Ramos (cell line): Measurements from ENCODE around the gene CHRDL2.
"Not testable (repeated sequence)": the region's sequence is repeated elsewhere in the genome, so short reads cannot be mapped to it uniquely, and the experiment has no call there.

ENCODE experiments used
- in situ Hi-C: fragments of 300-500 bp; cut with MboI; formaldehyde crosslinking; loops from one replicate; pipeline ENCODE4 v1.14.3; 2022; ENCODE audit warnings: low sequenced_read_pairs; ENCODE audit not compliant: unreplicated experiment

Gene CHRDL2

DNA sequence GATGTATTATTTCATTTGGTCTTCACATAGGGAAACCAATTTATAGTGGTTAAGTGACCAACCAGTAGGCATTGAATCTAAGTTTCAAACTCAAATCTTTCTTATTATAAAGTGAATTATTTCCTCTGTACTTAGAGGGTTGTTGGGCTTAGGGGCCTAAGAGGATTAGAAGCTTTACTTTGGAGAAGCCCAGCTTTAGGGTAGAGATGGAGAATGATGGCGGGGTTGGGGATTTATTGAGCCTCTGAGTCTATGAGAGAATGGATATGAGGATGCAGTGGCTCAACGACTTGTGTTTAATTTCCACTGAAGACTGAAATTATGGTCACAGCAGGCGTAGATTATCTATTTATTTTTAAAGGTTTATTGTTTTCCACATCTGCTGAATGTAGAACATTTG is 55.5 kb downstream of the CHRDL2 start:
- in situ Hi-C loops, result no loop called here

DNA sequence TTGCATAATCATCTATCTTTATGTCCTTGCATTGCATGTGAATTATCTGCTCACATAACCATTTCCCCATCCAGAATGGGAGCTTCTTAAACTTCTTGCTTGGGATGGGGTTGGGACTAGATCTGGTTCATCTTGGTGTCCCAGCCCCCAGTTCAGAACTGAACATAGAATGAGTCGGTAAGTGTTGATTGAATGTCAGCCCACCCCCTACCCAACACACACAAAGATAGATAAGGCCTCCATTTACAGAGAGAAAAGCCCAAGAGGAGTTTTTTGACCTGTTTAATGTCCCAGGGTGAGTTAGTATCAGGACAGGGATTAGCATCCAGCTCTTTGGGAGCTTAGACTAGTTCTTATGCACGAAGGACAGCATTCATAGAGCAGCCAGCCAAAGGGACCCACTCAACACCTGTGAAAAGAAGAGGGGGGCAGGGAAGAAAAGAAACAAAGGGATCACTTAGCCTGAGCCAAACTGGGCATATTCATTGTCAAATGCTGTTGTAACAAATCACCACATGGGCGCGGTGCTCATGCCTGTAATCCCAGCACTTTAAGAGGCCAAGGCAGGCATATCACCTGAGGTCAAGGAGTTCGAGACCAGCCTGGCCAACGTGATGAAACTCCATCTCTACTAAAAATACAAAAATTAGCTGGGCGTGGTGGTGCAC is 57.4 kb downstream of the CHRDL2 start:
- in situ Hi-C loops, result no loop called here

- in situ Hi-C loops, result no loop called here
Observed at GRCh38 chr11:74672956-74673692, 58.1 kb downstream of the CHRDL2 start.

DNA sequence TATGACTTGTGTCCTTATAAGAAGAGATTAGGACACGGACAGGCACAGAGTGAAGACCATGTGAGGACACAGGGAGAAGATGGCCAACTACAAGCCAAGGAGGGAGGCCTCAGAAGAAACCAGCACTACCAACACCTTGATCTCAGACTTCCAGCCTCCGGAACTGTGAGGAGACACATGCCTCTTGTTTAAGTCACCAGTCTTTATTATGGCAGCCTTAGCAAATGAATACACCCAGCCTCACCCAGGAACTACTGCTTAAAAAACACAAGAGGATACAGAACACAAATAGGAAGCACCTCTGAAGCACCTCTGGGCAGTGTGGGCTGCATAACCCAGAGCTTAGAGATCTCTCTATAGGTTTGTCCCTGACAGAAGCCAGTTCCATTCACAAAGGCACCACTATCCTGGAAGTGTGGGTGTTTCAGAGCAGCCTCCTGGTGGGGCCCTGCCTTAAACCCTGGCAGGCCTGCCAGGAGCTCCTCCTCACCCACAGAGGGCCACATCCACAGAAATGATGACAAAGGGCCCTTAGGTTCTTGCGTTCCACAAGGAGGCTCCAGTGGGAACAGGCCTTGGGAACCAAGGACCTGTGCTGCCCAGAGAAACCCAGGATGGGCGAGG is 58.8 kb downstream of the CHRDL2 start:
- in situ Hi-C loops, result no loop called here

DNA sequence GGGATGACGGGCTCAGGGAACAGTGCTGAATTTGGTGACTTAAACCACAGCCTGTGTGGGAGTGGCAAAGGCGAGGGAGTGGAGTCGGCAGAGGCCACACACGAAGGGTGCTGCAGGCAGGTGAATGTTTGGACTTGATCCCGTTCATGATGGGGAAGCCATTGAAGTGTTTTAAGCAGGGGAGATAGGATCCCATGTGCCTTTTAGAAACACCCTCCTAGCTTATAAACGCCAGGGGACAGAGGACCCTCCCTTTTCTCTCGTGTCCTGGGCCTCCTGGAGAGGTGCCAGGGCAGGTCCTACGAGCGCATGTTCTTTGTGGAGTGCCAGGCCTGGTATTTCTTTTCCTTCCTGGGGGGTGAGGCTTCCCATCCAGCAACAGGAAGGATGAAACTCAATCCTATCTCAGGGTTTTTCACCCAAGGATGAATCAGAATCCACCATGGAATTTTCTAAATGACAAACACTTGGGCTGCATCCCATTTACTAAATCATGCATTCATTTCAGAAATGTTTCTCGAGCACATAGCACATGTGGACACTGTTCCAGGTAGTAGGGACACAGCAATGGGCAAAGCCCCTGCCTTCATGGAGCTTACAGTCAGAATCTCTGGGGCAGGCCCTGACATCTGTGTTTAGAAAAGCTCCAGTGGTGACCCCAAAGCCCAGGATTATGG is 59.6 kb downstream of the CHRDL2 start:
- in situ Hi-C loops, result no loop called here

GRCh38 chr11:74670171-74670570 is 61.1 kb downstream of the CHRDL2 start:
- in situ Hi-C loops, result no loop called here

DNA sequence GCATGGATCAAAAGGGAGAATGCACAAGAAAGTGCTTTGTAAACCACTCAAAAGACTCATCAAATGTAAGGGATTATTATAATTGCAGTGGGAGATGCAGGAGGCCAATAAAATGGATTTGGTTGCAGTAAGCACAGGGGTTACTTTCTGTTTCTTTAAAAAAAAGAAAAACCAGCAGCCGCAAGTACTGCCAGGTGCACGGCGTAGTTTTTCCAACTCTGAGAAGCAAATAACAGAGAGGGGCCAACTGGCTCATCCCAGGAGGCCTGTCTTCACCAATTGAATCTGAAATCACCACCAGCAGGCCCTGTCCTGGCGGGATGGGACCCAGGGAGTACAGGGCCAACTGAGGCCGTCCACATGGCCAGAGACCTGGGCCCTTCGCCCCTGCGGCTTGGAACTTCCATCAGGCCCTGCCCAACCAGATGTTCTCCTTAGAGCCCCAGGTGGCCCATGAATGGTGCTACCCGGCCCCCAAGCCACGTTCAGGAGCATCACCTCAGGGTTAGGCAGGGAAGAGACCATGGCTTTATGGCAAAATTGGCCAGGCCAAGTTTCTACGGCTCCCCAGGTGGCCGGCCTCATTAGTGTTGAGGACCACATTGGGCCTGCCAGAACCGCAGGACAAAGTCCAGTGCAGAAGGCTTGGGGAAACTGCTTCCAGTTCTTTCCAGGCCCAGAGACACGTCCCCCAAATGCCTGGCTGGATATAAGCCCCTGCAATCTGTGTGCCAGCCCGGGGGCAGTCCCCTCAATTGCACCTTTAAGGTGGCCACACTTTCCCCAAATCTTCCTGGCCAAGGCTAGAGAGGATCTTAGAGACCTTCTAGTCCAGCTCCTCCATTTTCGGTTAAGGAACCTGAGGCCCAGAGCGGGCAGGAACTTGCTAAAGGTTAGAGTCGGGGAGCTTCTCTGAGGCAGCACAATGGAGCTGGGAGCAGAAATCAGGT is 61.7 kb downstream of the CHRDL2 start:
- in situ Hi-C loops, result no loop called here

DNA sequence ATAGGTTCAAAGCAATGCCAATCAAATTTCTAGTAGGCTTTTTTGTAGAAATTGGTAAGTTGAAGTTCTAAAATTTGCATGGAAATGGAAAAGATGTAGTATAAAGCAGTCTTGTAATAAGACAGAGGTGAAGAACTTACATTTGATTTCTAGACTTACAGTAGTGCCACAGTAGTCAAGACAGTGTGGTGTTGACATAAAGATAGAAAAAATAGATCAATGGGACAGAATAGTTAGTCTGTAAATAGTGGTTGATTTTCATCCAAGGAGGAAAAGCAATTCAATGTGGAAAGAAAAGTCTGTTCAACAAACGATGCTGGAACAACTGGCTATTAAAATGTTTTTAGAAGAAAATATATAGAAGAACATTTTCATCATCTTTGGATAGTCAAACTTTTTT is 67.9 kb downstream of the CHRDL2 start:
- in situ Hi-C loops, result no loop called here

DNA sequence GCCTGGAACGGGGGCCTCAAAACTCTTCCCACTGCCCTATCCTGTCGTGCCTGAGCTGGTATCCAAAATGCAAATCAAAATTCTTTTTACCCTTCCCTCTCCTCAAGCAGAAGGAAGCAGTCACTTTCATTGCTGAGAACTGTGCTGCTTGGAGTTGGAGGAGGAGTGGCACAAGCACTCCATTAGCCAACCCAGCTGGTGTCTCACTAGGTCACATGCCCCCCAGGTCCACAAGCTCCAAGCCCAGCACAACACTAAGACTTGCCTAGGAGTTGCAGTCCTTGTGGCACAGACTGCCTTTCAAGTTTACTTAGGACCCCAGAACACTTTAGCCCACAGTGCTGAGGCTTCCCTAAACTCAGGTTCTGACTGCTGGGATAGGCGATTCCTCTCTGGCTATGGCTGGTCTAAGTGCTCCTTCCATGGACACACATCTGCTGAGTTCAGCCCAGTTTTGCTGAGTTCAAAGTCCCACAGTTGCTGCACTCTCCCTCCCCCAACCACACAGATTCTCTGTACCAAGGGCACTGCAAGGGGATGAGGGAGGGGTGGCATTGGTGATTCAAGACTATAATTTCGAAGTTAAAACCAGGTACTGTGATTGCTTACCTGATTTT is 68.6 kb downstream of the CHRDL2 start:
- in situ Hi-C loops, result no loop called here

GRCh38 chr11:74659124-74659523 is 72.1 kb downstream of the CHRDL2 start:
- in situ Hi-C loops, result not testable (repeated sequence)

- in situ Hi-C loops, result no loop called here
Observed at GRCh38 chr11:74654976-74655375, 76.2 kb downstream of the CHRDL2 start.

- in situ Hi-C loops, result no loop called here
Observed at GRCh38 chr11:74650498-74650897, 80.7 kb downstream of the CHRDL2 start.

DNA sequence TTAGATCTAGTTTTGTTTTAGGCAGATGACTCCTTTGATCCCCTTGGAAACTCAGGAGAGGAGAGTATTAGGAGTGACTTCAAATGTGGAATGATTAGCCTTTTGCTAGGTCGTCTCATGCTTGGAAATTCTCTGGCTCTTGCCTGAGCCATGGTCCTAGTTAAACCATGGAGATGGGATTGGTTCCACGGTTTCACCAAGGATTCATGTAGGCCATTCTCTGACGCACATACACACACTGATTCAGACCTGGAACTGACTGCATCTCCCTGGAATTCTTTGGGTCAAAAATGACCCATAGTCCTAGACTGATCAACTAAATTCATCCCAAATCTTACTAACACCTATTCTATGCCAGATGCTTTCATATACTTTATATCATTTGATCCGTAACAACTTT is 82.3 kb downstream of the CHRDL2 start:
- in situ Hi-C loops, result no loop called here

DNA sequence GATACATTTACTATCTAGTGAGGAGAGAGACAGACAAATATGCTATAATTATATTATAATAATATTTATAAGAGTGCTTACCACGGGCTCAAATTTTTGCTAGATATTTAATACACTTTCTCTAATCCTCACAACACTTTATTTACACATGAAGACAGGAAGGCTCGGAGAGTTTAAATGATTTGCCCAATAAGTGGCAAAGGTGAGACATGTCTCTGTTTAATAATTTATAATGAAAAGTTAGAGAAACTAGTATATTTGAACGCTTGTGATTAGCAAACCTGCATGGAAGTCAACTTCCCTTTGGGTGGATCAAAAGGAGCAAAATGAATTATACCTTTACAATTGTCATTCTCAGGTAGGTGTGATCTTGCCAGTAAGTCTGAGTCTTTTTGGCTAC is 83.4 kb downstream of the CHRDL2 start:
- in situ Hi-C loops, result no loop called here

DNA sequence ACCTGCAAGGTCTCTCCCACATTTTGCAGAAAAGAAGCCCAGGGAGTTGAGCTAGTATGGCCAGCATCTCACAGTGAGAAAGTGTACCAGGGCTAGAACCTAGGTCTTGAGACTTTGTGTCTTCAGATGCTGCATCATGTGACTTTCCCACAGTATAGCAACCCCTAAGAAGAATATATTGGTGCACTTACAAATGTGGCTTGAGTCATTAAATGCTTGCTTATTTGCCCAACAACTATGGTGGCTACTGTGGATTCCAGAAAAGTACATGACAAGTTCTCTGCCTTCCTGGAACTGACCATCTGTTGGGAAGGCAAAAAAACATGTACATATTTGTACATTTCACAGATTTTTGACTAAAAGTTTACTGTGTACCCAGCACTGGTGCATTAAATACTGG is 83.8 kb downstream of the CHRDL2 start:
- in situ Hi-C loops, result no loop called here

- in situ Hi-C loops, result no loop called here
Observed at GRCh38 chr11:74646954-74647353, 84.3 kb downstream of the CHRDL2 start.
